Astrocyte of the cerebellum (primary cell): ENCODE measurements around the gene ZC3H10.

ENCODE experiments used
- DNase-seq: peaks from one replicate; pipeline ENCODE4 v3.0.0-alpha.2; 2011; ENCODE audit warnings: low read depth
- H3K4me3 ChIP-seq: 2 replicates; pipeline ENCODE4 v1.5.1; 2011; ENCODE audit warnings: mild to moderate bottlenecking, low read depth, low read length, moderate library complexity
- CTCF ChIP-seq: IDR thresholded peaks from 2 replicates; pipeline ENCODE4 v1.5.1; 2012; ENCODE audit warnings: low read length, low read depth, moderate library complexity, mild to moderate bottlenecking; ENCODE audit errors: missing control alignments
- in situ Hi-C: cut with HindIII; loops from 2 replicates; pipeline ENCODE4 v1.10.0; 2017; ENCODE audit warnings: low sequenced_read_pairs

The ZC3H10 gene

GRCh38 chr12:56118688-56119357 lies 757 bp downstream of the ZC3H10 start:
- TF ChIP-seq CTCF = no peak
- no peak for DNase-seq
- peak overlapping the region; percentile 83 for H3K4me3 ChIP-seq
- in situ Hi-C loops = loop anchor here (5.0 kb wide), 1 partner anchor 73 kb away; no protein-coding TSS in a partner anchor

GRCh38 chr12:56119361-56119796 lies 1.3 kb downstream of the ZC3H10 start:
- in situ Hi-C loops = loop anchor here (5.0 kb wide), 1 partner anchor 73 kb away; no protein-coding TSS in a partner anchor
- peak; percentile 87 for DNase-seq
- peak overlapping the region; percentile 83 for H3K4me3 ChIP-seq
- TF ChIP-seq CTCF = peak; percentile 80

- DNase-seq = no peak
- TF ChIP-seq CTCF = no peak
- in situ Hi-C loops = loop anchor here (10.0 kb wide), 1 partner anchor 54 kb away; no protein-coding TSS in a partner anchor
- H3K4me3 ChIP-seq = no peak overlapping the region
Observed at GRCh38 chr12:56120158-56120846, 2.2 kb downstream of the ZC3H10 start.

GRCh38 chr12:56121204-56121870 lies 3.3 kb downstream of the ZC3H10 start:
- no peak overlapping the region for H3K4me3 ChIP-seq
- DNase-seq = no peak
- in situ Hi-C loops = loop anchor here (10.0 kb wide), 1 partner anchor 53 kb away; no protein-coding TSS in a partner anchor
- no peak for TF ChIP-seq CTCF

- no peak for DNase-seq
- TF ChIP-seq CTCF = no peak
- in situ Hi-C loops = loop anchor here (10.0 kb wide), 1 partner anchor 52 kb away; no protein-coding TSS in a partner anchor
- no peak overlapping the region for H3K4me3 ChIP-seq
Observed at GRCh38 chr12:56122637-56123036, 4.6 kb downstream of the ZC3H10 start.

- H3K4me3 ChIP-seq = no peak overlapping the region
- in situ Hi-C loops = loop anchor here (10.0 kb wide), 1 partner anchor 51 kb away; no protein-coding TSS in a partner anchor
- TF ChIP-seq CTCF = no peak
- DNase-seq = no peak
Observed at GRCh38 chr12:56124133-56124532, 6.1 kb downstream of the ZC3H10 start.
